AG04449 (cell line): ENCODE data around the gene NPLOC4.
A peak's percentile ranks its signal among the peaks of the same experiment; 100 is the strongest.
"Not testable (repeated sequence)": the region's sequence is repeated elsewhere in the genome, so short reads cannot be mapped to it uniquely, and the experiment has no call there.

Experiments used
- CTCF ChIA-PET: fragments of 350-600 bp; formaldehyde crosslinking; extraction: SDS; loops from one replicate; lab custom pipeline; 2021; ENCODE audit warnings: antibody characterized with exemption; lab: Yijun Ruan, JAX
- POLR2A ChIA-PET: fragments of 400-600, 350-600 bp; formaldehyde crosslinking; extraction: SDS; loops from one replicate; lab custom pipeline; 2020; ENCODE audit warnings: antibody characterized with exemption, inconsistent platforms; lab: Yijun Ruan, JAX
- DNase-seq: peaks from one replicate; pipeline ENCODE4 v3.0.0-alpha.2; 2010; ENCODE audit warnings: low read depth, low spot score
- H3K4me3 ChIP-seq: 2 replicates; pipeline ENCODE4 v1.5.1; 2011; ENCODE audit warnings: low read depth, mild to moderate bottlenecking, control low read depth, low read length
- TF ChIP-seq, protein P1 (sequence below): IDR thresholded peaks from one replicate; pipeline ENCODE4 v1.5.1; 2011; ENCODE audit warnings: mild to moderate bottlenecking, moderate library complexity, low read length, control low read depth, inconsistent platforms; ENCODE audit not compliant: insufficient read depth; ENCODE audit errors: missing control alignments

NPLOC4 gene

GRCh38 chr17:81638683-81639082, 1.8 kb upstream of the NPLOC4 start:
- POLR2A ChIA-PET = no interaction called here

DNA sequence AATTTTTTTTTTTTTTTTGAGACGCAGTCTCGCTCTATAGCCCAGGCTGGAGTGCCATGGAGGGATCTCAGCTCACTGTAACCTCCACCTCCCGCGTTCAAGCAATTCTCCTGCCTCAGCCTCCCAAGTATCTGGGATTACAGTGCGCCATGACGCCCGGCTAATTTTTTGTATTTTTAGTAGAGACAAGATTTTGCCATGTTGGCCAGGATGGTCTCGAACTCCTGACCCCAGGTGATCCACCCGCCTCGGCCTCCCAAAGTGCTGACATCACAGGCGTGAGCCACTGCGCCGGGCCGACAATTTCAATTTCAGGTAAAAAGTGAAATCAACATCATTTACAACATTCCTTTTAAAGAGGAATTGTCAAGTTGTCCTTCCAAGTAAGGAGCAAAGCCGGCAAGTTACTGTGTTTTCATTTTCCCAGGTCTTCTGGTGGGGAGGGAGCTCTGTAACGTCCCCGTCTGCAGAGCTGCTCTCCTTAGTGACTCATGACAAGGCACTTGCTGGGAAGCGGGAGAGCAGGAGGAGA, 873 bp downstream of the NPLOC4 start:
- POLR2A ChIA-PET = interaction anchor here (1.2 kb wide), 1 partner anchor 9 kb away, joined by 5 read pairs; no protein-coding TSS in a partner anchor
- H3K4me3 ChIP-seq = peak overlapping the region; percentile 79
- TF ChIP-seq, protein P1, sequence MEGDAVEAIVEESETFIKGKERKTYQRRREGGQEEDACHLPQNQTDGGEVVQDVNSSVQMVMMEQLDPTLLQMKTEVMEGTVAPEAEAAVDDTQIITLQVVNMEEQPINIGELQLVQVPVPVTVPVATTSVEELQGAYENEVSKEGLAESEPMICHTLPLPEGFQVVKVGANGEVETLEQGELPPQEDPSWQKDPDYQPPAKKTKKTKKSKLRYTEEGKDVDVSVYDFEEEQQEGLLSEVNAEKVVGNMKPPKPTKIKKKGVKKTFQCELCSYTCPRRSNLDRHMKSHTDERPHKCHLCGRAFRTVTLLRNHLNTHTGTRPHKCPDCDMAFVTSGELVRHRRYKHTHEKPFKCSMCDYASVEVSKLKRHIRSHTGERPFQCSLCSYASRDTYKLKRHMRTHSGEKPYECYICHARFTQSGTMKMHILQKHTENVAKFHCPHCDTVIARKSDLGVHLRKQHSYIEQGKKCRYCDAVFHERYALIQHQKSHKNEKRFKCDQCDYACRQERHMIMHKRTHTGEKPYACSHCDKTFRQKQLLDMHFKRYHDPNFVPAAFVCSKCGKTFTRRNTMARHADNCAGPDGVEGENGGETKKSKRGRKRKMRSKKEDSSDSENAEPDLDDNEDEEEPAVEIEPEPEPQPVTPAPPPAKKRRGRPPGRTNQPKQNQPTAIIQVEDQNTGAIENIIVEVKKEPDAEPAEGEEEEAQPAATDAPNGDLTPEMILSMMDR = no peak
- DNase-seq = no peak
- CTCF ChIA-PET = interaction anchor here (0.6 to 2.5 kb wide), 2 partner anchors 35 to 90 kb away, joined by 4 to 10 read pairs; no protein-coding TSS in a partner anchor

More at GRCh38 chr17:81638683-81639082, 1.8 kb upstream of the NPLOC4 start:
- no peak for DNase-seq
- no peak overlapping the region for H3K4me3 ChIP-seq
- TF ChIP-seq, protein P1 = no peak
- CTCF ChIA-PET = no interaction called here

DNA sequence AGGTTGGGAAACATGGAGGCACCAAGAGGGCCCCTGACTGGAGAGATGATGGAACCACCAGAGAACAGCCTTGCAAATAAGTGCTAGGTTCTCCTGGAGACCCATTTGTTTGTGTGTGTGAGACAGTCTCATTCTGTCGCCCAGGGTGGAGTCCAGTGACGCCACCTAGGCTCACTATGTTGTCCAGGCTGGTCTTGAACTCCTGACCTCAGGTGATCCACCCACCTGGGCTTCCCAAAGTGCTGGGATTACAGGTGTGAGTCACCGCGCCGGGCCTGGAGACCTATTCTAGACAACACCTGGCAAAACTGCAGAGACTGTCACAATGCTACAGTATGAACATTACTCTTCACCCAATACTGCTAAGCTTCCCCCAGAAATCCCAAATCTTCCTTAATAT, 1.5 kb downstream of the NPLOC4 start:
- TF ChIP-seq, protein P1 = no peak
- H3K4me3 ChIP-seq = peak overlapping the region; percentile 79
- ChIA-PET CTCF (interaction anchor here (0.6 to 2.5 kb wide), 2 partner anchors 34 to 89 kb away, joined by 4 to 10 read pairs; no protein-coding TSS in a partner anchor), POLR2A (no interaction called here)
- DNase-seq = no peak

DNA sequence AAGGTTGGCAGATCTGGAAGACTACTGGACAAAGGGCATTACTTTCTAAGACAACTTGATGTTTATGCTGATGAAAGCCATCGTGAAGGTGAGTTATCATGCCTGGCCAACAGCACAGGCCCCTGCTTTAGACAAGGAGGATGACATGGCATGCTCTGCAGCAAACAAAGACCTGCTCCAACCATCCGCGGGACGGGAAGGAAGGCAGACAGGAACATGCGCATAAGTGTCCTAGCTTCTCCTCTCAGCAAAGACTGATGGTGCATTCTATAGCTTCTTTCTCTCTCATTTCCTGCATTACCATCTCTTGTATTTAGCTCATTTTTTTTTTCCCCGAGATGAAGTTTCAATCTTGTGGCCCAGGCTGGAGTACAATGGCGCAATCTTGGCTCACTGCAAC, 5.4 kb downstream of the NPLOC4 start:
- TF ChIP-seq, protein P1 = no peak
- DNase-seq = no peak
- POLR2A ChIA-PET = no interaction called here
- CTCF ChIA-PET = interaction anchor here (1.1 to 2.3 kb wide), 3 partner anchors 11 to 30 kb away, joined by 3 to 11 read pairs (median 5); no protein-coding TSS in a partner anchor
- H3K4me3 ChIP-seq = no peak overlapping the region

GRCh38 chr17:81630274-81630673, 6.6 kb downstream of the NPLOC4 start:
- ChIA-PET CTCF (interaction anchor here (1.0 to 2.3 kb wide), 2 partner anchors 23 to 29 kb away, joined by 3 to 11 read pairs; no protein-coding TSS in a partner anchor), POLR2A (no interaction called here)
- no peak overlapping the region for H3K4me3 ChIP-seq
- TF ChIP-seq, protein P1 = no peak
- no peak for DNase-seq

- H3K4me3 ChIP-seq = no peak overlapping the region
These were observed 15.3 kb downstream of the NPLOC4 start for GRCh38 chr17:81621494-81622130.

DNA sequence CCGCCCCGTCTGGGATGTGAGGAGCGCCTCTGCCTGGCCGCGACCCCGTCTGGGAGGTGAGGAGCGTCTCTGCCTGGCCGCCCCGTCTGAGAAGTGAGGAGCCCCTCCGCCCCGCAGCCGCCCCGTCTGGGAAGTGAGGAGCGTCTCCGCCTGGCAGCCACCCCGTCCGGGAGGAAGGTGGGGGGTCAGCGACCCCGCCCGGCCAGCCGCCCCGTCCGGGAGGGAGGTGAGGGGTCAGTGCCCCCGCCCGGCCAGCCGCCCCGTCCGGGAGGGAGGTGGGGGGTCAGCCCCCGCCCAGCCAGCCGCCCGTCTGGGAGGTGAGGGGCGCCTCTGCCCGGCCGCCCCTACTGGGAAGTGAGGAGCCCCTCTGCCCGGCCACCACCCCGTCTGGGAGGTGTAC, 18.6 kb downstream of the NPLOC4 start:
- DNase-seq, H3K4me3 ChIP-seq, POLR2A ChIA-PET, CTCF ChIA-PET: not testable (repeated sequence)

More at GRCh38 chr17:81621494-81622130, 15.3 kb downstream of the NPLOC4 start:
- no peak for DNase-seq
- TF ChIP-seq, protein P1 = no peak
- POLR2A ChIA-PET = no interaction called here
- CTCF ChIA-PET = interaction anchor here (0.9 to 1.6 kb wide), 3 partner anchors 10 to 24 kb away, joined by 3 to 11 read pairs (median 5); no protein-coding TSS in a partner anchor
